Endometrial microvascular endothelial cells (primary cell): ENCODE measurements around the gene RSPH1. TPM values are rescaled to one million over a fixed set of nuclear protein-coding genes. Genes with fewer than 3 reads are reported as not detected.

ENCODE experiments used
- in situ Hi-C: cut with HindIII; loops from 2 replicates; pipeline ENCODE4 v1.10.0; 2017; ENCODE audit warnings: low sequenced_read_pairs, low pct_unique_long_range_greater_than_20kb; ENCODE audit errors: inconsistent ontology term
- total RNA-seq: library from RNA; depleted of rRNA; stranded (reverse); fragments of >200 nt; gene quantifications from one replicate; pipeline ENCODE4 v1.2.3, GENCODE V29; 2015; ENCODE audit errors: inconsistent ontology term

The RSPH1 gene
- total RNA-seq, 1 donor from 2014 or later = not detected

GRCh38 chr21:42493109-42494060 lies 2.6 kb downstream of the RSPH1 start:
- in situ Hi-C loops = no loop called here

GRCh38 chr21:42492201-42492600 lies 3.8 kb downstream of the RSPH1 start:
- in situ Hi-C loops = no loop called here

- in situ Hi-C loops = no loop called here
Measured at GRCh38 chr21:42491328-42491727, 4.7 kb downstream of the RSPH1 start.

GRCh38 chr21:42490720-42491119 lies 5.3 kb downstream of the RSPH1 start:
- in situ Hi-C loops = no loop called here

GRCh38 chr21:42489991-42490390 lies 6.0 kb downstream of the RSPH1 start:
- in situ Hi-C loops = no loop called here

- in situ Hi-C loops = no loop called here
Measured at GRCh38 chr21:42489006-42489563, 6.9 kb downstream of the RSPH1 start.

GRCh38 chr21:42486531-42486930 lies 9.5 kb downstream of the RSPH1 start:
- in situ Hi-C loops = no loop called here

- in situ Hi-C loops = no loop called here
Measured at GRCh38 chr21:42486072-42486471, 10.0 kb downstream of the RSPH1 start.

GRCh38 chr21:42484966-42485365 lies 11.1 kb downstream of the RSPH1 start:
- in situ Hi-C loops = no loop called here

GRCh38 chr21:42481169-42481568 lies 14.9 kb downstream of the RSPH1 start:
- in situ Hi-C loops = no loop called here

- in situ Hi-C loops = no loop called here
Measured at GRCh38 chr21:42480736-42481135, 15.3 kb downstream of the RSPH1 start.

GRCh38 chr21:42479582-42479981 lies 16.4 kb downstream of the RSPH1 start:
- in situ Hi-C loops = no loop called here

- in situ Hi-C loops = no loop called here
Measured at GRCh38 chr21:42478504-42478903, 17.5 kb downstream of the RSPH1 start.

- in situ Hi-C loops = no loop called here
Measured at GRCh38 chr21:42476388-42477331, 19.4 kb downstream of the RSPH1 start.

- in situ Hi-C loops = no loop called here
Measured at GRCh38 chr21:42475526-42476387, 20.3 kb downstream of the RSPH1 start.

GRCh38 chr21:42475036-42475435 lies 21.0 kb downstream of the RSPH1 start:
- in situ Hi-C loops = no loop called here

- in situ Hi-C loops = no loop called here
Measured at GRCh38 chr21:42474043-42474831, 21.8 kb downstream of the RSPH1 start.
